Thoracic aorta (tissue), 2 donors: Measurements from ENCODE around the gene TSHZ3. TPM values are rescaled to one million over a fixed set of nuclear protein-coding genes. Genes with fewer than 3 reads are reported as not detected.

Experiments
- ATAC-seq: fragments of 150-250 bp; one replicate; pipeline ENCODE4 v1.8.0; 2017; ENCODE audit warnings: low read depth; ENCODE audit not compliant: insufficient number of reproducible peaks, low FRiP score
- DNase-seq: peaks from one replicate; pipeline ENCODE4 v3.0.0-alpha.2; 2020; ENCODE audit warnings: low spot score
- H3K27ac ChIP-seq, 2 donors: fragments of 200-600 bp; sonication (generic); 1 replicate in 1 of 2; 2 replicates in 1 of 2; pipeline ENCODE4 v1.5.1; 2016; ENCODE audit warnings: mild to moderate bottlenecking in 2 of 2, moderate library complexity in 2 of 2
- H3K27me3 ChIP-seq: fragments of 200-600 bp; sonication (generic); replicated peaks from 2 replicates; pipeline ENCODE4 v1.6.0; 2016; ENCODE audit warnings: mild to moderate bottlenecking; ENCODE audit not compliant: insufficient read depth
- H3K36me3 ChIP-seq: fragments of 200-600 bp; sonication (generic); one replicate; pipeline ENCODE4 v1.5.1; 2016
- H3K4me1 ChIP-seq, 2 donors: fragments of 200-600 bp; sonication (generic); 1 replicate in 1 of 2; 2 replicates in 1 of 2; pipeline versions ENCODE4 v1.5.1 to v1.6.0; 2016; ENCODE audit warnings: low read depth in 2 of 2, mild to moderate bottlenecking in 1 of 2; ENCODE audit not compliant: control insufficient read depth in 1 of 2
- H3K4me3 ChIP-seq: fragments of 200-600 bp; sonication (generic); 2 replicates; pipeline ENCODE4 v1.5.1; 2016; ENCODE audit warnings: mild to moderate bottlenecking
- H3K9me3 ChIP-seq: fragments of 200-600 bp; sonication (generic); 2 replicates; pipeline ENCODE4 v1.5.1; 2016
- CTCF ChIP-seq: fragments of 200-600 bp; sonication (generic); IDR thresholded peaks from one replicate; pipeline ENCODE4 v1.5.1; 2019; ENCODE audit warnings: antibody characterized with exemption
- total RNA-seq, 2 donors: library from RNA; depleted of rRNA; stranded (reverse); fragments of >200 nt; gene quantifications; one replicate each; pipeline versions ENCODE4 v1.1.0 to v1.2.3, GENCODE V29; 2016

The TSHZ3 gene
- total RNA-seq, 2 donors from 2014 or later: 9.3 to 10.2 TPM

- H3K27ac ChIP-seq: no peak overlapping the region
- no peak for ATAC-seq
- H3K4me1 ChIP-seq: peaks cover 0 to 4% of the 10 kb centered on the region in 2 donors
- no peaks in the 10 kb centered on the region for H3K27me3 ChIP-seq
- no peak for DNase-seq
- TF ChIP-seq CTCF: no peak
- H3K9me3 ChIP-seq: no peaks in the 10 kb centered on the region
- no peak overlapping the region for H3K4me3 ChIP-seq
- no peaks in the 10 kb centered on the region for H3K36me3 ChIP-seq
Measured at GRCh38 chr19:31261603-31262212, 87.5 kb downstream of the TSHZ3 start.

- DNase-seq (no peak), ATAC-seq (no peak)
- no peak overlapping the region for H3K27ac ChIP-seq
- no peak for TF ChIP-seq CTCF
- H3K36me3 ChIP-seq: no peaks in the 10 kb centered on the region
- H3K9me3 ChIP-seq: no peaks in the 10 kb centered on the region
- H3K4me1 ChIP-seq: peaks cover 0 to 4% of the 10 kb centered on the region in 2 donors
- H3K4me3 ChIP-seq: no peak overlapping the region
- no peaks in the 10 kb centered on the region for H3K27me3 ChIP-seq
Measured at GRCh38 chr19:31261019-31261602, 88.1 kb downstream of the TSHZ3 start.

GRCh38 chr19:31260171-31260933 is 88.9 kb downstream of the TSHZ3 start:
- Histone ChIP-seq H3K4me3 (no peak overlapping the region), H3K27me3 (no peaks in the 10 kb centered on the region), H3K36me3 (no peaks in the 10 kb centered on the region), H3K4me1 (peaks cover 0 to 4% of the 10 kb centered on the region in 2 donors), H3K27ac (no peak overlapping the region), H3K9me3 (no peaks in the 10 kb centered on the region)
- TF ChIP-seq CTCF: no peak
- ATAC-seq (no peak), DNase-seq (no peak)

- Histone ChIP-seq H3K36me3 (no peaks in the 10 kb centered on the region), H3K4me1 (peaks cover 0 to 4% of the 10 kb centered on the region in 2 donors), H3K27ac (no peak overlapping the region), H3K27me3 (no peaks in the 10 kb centered on the region), H3K9me3 (no peaks in the 10 kb centered on the region), H3K4me3 (no peak overlapping the region)
- DNase-seq (no peak), ATAC-seq (no peak)
- no peak for TF ChIP-seq CTCF
Measured at GRCh38 chr19:31258211-31259052, 90.8 kb downstream of the TSHZ3 start.
